Embryonic facial prominence (tissue), 1 donor: ENCODE measurements around the gene MXI1.
A peak's percentile ranks its signal among the peaks of the same experiment; 100 is the strongest.
"Not testable (repeated sequence)": the region's sequence is repeated elsewhere in the genome, so short reads cannot be mapped to it uniquely, and the experiment has no call there.

Experiments used
- DNase-seq: peaks from one replicate; pipeline ENCODE4 v3.0.0-alpha.2; 2016; ENCODE audit errors: extremely low spot score

Gene MXI1

GRCh38 chr10:110317866-110318850, 110.8 kb downstream of the MXI1 start:
- DNase-seq: no peak

DNA sequence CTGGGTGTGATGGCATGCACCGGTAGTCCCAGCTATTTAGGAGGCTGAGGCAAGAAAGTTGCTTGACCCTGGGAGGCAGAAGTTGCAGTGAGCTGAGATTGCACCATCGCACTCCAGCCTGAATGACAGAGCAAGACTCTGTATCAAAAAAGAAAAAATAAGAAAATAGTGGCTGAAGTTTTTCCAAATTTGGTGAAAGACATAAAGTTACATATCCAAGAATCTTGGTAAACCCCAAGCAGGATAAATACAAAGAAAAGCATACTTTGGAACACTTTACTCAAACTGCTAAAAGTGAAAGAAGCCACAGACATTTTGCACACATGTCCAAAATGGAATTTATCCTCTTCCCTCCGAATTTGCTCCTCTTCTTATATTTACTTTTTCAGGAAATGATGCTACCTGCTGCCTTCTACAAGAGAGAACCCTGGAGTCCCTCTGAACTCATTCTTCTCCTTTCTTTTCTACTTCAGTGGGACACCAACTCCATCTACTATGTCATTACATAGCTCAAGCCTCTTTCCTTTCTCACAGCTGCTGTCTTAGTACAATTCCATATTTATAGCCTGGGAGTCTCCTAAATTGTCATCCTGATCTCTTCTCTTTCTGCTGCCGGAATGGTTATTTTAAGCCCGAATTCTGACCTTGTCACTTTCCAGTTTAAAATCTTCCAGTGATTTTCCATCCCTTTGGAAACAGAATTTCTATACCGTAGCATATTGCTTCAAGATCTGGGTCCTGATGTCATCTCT, 114.6 kb downstream of the MXI1 start:
- no peak for DNase-seq

GRCh38 chr10:110323503-110323902, 116.1 kb downstream of the MXI1 start:
- DNase-seq: no peak

DNA sequence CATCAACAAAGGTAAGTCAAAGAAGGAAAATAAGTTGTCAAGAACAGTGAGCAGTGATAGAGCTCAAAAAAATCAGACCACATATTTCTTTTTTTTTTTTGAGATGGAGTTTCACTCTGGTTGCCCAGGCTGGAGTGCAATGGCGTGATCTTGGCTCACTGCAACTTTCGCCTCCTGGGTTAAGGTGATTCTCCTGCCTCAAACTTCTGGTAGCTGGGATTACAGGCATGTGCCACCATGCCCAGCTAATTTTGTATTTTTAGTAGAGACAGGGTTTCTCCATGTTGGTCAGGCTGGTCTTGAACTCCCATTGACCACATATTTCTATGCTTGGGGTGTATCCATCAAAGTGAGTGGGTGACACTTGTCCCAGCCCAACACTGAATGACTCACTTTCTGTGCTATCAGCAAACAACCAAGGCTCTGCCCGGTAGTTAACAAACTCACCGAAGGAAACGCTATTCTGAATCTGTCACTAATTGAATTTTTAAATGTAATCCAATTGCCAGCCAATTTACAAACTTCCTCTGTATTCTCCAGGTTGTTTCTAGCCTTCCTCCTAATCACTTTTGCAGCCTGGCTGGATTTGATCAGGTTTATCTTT, 116.9 kb downstream of the MXI1 start:
- DNase-seq: no peak

DNA sequence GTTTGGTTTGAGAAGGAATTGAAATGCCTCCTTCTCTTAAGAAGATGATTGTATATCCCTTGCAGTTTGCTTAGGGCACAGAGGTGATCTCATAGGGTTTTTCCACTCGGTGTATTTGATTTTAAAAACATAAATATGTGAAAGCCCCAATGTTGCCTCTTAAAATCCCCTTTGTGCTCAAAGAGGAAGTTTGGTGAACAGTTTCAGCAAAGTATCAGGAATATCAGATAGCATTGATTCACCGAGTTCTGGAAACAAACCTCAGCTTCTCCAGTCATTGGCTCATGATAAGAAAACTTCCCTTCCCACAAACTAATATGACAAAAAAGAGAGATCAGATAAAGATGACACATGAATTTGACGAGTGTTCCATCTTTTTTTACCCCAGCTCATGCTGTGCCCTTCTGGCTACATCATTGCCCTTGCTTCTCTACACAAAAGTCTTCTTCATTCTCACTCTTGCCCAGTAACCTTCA, 117.4 kb downstream of the MXI1 start:
- no peak for DNase-seq

DNA sequence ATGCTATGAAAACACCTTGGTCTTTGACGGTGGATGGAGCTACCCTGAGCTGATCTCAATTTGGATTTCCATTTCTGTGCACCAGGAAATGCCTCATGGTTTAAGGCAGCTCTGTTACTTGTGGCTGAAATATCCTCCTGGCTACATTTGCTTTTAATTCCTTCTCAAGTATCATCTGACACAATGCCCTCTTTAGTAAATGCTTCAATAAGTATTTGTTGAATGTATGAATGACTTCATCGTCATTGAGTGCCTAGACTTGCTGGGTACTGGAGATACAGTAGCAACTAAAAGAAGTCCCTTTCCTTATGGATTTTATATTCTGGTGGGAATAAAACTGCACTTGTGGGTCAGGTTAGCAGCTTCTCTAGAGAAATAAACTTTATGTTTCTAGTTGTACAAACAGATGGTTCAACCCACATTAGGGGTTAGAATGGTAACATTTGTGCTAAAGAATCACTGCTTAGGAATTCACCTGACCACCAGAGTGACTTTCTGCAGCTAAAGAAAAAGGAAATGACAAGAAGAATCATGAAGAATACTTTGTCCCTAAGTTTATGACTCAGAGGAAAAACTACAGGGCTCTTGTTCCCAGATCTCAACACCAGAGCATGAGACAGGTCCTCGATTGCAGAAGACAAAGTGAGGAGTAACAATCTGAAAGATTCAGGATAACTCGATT, 119.1 kb downstream of the MXI1 start:
- DNase-seq: no peak

- no peak for DNase-seq
Measured at GRCh38 chr10:110327262-110327914, 120.0 kb downstream of the MXI1 start.

GRCh38 chr10:110330675-110331074, 123.3 kb downstream of the MXI1 start:
- no peak for DNase-seq

DNA sequence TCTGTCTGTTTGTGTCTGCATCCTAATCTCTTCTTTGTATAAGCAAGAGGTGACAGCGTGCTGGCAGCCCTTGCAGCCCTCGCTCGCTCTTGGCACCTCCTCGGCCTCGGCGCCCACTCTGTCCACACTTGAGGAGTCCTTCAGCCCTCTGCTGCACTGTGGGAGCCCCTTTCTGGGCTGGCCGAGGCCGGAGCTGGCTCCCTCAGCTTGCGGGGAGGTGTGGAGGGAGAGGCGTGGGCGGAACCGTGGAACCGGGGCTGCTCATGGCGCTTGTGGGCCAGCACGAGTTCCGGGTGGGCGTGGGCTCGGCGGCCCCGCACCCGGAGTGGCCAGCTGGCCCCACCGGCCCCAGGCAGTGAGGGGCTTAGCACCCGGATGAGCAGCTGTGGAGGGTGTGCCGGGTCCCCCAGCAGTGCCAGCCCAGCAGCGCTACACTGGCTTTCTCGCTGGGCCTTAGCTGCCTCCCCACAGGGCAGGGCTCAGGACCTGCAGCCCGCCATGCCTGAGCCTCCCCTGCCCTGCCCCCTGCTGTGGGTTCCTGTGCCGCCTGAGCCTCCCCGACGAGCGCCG, 123.9 kb downstream of the MXI1 start:
- DNase-seq: not testable (repeated sequence)

GRCh38 chr10:110334061-110334656, 126.8 kb downstream of the MXI1 start:
- no peak for DNase-seq

DNA sequence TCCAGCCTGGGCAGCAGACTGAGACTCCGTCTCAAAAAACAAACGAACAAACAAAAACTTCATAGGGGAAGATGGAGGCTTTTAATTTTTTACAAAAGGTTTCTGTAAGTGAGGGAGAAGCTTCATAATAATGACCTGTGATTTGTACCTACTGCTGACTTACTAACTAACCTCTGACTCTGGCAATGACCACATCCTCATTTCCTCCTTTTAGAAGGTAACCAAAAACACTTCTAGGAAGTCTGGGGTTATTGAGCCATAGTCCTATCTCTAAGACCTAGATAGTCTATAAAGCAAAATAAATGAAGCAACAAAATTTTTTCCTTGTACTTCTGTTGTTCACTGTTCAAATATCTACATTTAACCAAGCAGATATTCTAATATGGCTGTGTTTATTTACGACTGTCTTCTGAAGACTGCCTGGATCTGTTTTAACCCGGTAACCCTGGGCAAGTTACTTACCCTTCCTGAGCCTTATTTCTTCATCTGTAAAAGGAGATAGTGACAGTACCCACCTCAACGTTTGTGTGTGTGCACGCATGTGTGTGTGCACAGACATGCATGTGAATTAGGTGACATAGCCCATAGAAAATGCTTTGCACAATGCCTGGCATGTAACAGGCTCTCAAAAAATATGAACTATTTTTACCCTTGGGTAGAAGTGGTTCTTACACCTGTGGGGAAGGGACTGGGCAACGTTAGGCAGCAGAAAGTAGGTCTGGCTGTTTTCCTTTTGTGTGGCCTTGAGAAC, 128.1 kb downstream of the MXI1 start:
- no peak for DNase-seq

DNA sequence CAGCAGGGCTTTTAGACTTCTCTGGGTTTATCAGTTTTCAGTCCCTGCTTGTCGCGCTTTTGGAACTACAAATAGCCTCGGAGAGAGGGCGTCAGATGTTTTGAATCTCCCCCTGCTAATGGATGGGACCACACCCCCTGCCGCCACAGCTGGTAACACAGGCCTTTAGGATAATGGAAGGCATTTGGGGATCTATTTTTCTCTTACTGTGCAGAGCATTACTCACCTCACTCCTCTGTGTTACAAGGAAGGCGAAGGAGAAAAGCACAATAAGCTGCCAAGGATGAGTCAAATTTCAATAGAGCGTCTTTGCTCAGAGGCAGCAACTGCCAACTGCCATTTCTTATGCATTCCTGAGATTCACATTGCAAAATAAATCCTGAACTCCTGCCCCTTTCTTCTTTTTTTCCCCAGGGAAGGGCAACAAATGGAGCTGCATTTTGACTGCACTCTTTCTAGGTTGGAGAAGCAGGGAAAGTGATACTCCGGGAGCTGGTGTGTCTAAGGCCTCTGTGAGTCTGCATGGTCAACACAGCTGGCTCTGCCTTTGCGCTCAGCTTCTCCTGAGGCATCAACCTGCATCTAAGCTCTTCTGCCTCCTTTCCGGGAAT, 128.8 kb downstream of the MXI1 start:
- peak; percentile 71 for DNase-seq
